ENCODE measurements around the gene TRIB2.

GRCh38 chr2:12712881-12713280, 3.9 kb upstream of the TRIB2 start:
- TF ChIP-seq, protein P1, sequence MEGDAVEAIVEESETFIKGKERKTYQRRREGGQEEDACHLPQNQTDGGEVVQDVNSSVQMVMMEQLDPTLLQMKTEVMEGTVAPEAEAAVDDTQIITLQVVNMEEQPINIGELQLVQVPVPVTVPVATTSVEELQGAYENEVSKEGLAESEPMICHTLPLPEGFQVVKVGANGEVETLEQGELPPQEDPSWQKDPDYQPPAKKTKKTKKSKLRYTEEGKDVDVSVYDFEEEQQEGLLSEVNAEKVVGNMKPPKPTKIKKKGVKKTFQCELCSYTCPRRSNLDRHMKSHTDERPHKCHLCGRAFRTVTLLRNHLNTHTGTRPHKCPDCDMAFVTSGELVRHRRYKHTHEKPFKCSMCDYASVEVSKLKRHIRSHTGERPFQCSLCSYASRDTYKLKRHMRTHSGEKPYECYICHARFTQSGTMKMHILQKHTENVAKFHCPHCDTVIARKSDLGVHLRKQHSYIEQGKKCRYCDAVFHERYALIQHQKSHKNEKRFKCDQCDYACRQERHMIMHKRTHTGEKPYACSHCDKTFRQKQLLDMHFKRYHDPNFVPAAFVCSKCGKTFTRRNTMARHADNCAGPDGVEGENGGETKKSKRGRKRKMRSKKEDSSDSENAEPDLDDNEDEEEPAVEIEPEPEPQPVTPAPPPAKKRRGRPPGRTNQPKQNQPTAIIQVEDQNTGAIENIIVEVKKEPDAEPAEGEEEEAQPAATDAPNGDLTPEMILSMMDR (IDR thresholded peaks at IDR 0.05 in 8 of 11, conservative IDR thresholded peaks at IDR 0.05 in 3 of 11): no peak
- TF ChIP-seq POLR2AphosphoS5 (IDR thresholded peaks at IDR 0.05): no peak
